Heart right ventricle (tissue), 16 donors: ENCODE measurements around the gene PTBP2. TPM values are rescaled to one million over a fixed set of nuclear protein-coding genes. Genes with fewer than 3 reads are reported as not detected.

Experiments
- ATAC-seq, 8 donors: fragments of 200-7000 bp; cut with Tn5 transposase; one replicate each; pipeline ENCODE4 v1.9.1; 2020; ENCODE audit warnings: mild to moderate bottlenecking in 8 of 8, moderate library complexity in 8 of 8, moderate number of reproducible peaks in 1 of 8
- DNase-seq, 2 donors: peaks; one replicate each; pipeline ENCODE4 v3.0.0-alpha.2; 2020
- H3K27ac ChIP-seq, 10 donors: fragments of 200-600 bp; sonication (generic) in 2 of 10; one replicate each; pipeline versions ENCODE4 v1.5.0 to v1.8.0; 2020 to 2022; ENCODE audit warnings: mild to moderate bottlenecking in 3 of 10
- H3K27me3 ChIP-seq, 7 donors: fragments of 200-600 bp; one replicate each; pipeline ENCODE4 v1.8.0; 2021 to 2022; ENCODE audit warnings: mild to moderate bottlenecking in 2 of 7
- H3K36me3 ChIP-seq, 9 donors: fragments of 200-600 bp; sonication (generic) in 1 of 9; one replicate each; pipeline versions ENCODE4 v1.5.0 to v1.8.0; 2020 to 2022; ENCODE audit warnings: mild to moderate bottlenecking in 2 of 9
- H3K4me1 ChIP-seq, 9 donors: fragments of 200-600 bp; sonication (generic) in 1 of 9; one replicate each; pipeline versions ENCODE4 v1.5.0 to v1.8.0; 2020 to 2022; ENCODE audit warnings: mild to moderate bottlenecking in 4 of 9
- H3K4me3 ChIP-seq, 10 donors: fragments of 200-600 bp; sonication (generic) in 2 of 10; one replicate each; pipeline versions ENCODE4 v1.5.0 to v1.8.0; 2020 to 2022; ENCODE audit warnings: mild to moderate bottlenecking in 7 of 10, moderate library complexity in 2 of 10
- H3K9me3 ChIP-seq, 11 donors: fragments of 200-600 bp in 10 of 11; sonication (generic) in 2 of 11; one replicate each; pipeline versions ENCODE4 v1.5.0 to v1.8.0; 2013 to 2022; ENCODE audit warnings: mild to moderate bottlenecking in 2 of 11, control low read depth in 1 of 11, moderate library complexity in 1 of 11
- CTCF ChIP-seq, 9 donors: fragments of 200-600 bp; sonication (generic) in 2 of 9; IDR thresholded peaks; one replicate each; pipeline versions ENCODE4 v1.5.0 to v1.8.0; 2021 to 2022; ENCODE audit warnings: antibody characterized with exemption in 9 of 9, mild to moderate bottlenecking in 5 of 9, moderate library complexity in 1 of 9
- WGBS, 2 donors: extraction: QIAGEN DNeasy Blood & Tissue Kit; methylation state at CpG; one replicate each; pipeline ENCODE4 v1.1.7; 2013; ENCODE audit warnings: inconsistent platforms in 1 of 2; 5-methylcytosine and 5-hydroxymethylcytosine counted together
- intact Hi-C, 10 donors: fragments of 100-400 bp; cut with DNase I; formaldehyde crosslinking; loops; one replicate each; pipeline versions ENCODE4 v1.11.1 to v1.14.2; 2022
- polyA plus RNA-seq, 2 donors: library from polyadenylated mRNA; stranded (reverse); fragments of 200-250 nt; gene quantifications; one replicate each; pipeline ENCODE4 v1.2.3, GENCODE V29; 2013
- total RNA-seq, 10 donors: library from RNA; stranded (reverse); fragmentation: NEBNext Ultra II Directional in 3 of 10; extraction: Animal tissue kit (Norgen Biotek cat#: 25700) in 3 of 10; gene quantifications; one replicate each; pipeline versions ENCODE4 v1.2.1 to v1.2.4, GENCODE V29; 2021 to 2023
- donor health status: Arrhythmogenic right ventricular cardiomyopathy.
- donor health status: ischemic (EF 13 %, LVEDD 7.1; RV severe dilation, severe dysfunction).
- donor health status: healthy with polysubstance abuse.
- donor health status: DM: no; HTN: yes; CAD: no.
- donor health status: DM: no; HTN: no; CAD: no.
- donor health status: ischemic (EF 25% LVEDD 6.9; RV normal size, moderate dysfunction).
- donor health status: ischemic (EF 25% LVEDD 5.7; RV mildly dilated, moderate dysfunction).
- donor health status: healthy.
- donor health status: DM: yes; HTN: yes; CAD: no.
- donor health status: Ischemic cardiomyopathy.
- donor health status: ischemic (EF 35%, LVEDD 5.7; RV mildly dilated, moderate dysfunction).
- donor health status: nonischemic (EF 11% LVEDD 7.7; RV severe dilation, severe dysfunction).
- donor health status: DM: yes; HTN: yes; CAD: no.
- donor health status: PGD.
- donor health status: ischemic (EF 29% LVEDD 5.4; RV normal size, mild dysfunction).
- donor health status: nonischemic (EF 23%, LVEDD 6.1; RV moderate dilation, normal function).

PTBP2 gene
- total and polyA plus RNA-seq, 12 donors = 4.9 to 29.3 (median 12.5) TPM

- H3K4me1 ChIP-seq = peaks cover 0 to 5% (median 0%) of the 10 kb centered on the region in 9 donors
- ATAC-seq (peak in 3 of 8 donors; percentile 26 to 64 (median 52)), DNase-seq (no peak)
- H3K36me3 ChIP-seq = no peaks in the 10 kb centered on the region
- peaks cover 0 to 25% (median 7%) of the 10 kb centered on the region in 11 donors for H3K9me3 ChIP-seq
- no peak overlapping the region for H3K27ac ChIP-seq
- intact Hi-C loops = no loop called here
- no peaks in the 10 kb centered on the region for H3K27me3 ChIP-seq
- 74 to 76% methylated on average over 5 of the region's 5 CpGs for WGBS, 2 donors
- no peak for TF ChIP-seq CTCF (IDR thresholded peaks at IDR 0.05)
- no peak overlapping the region for H3K4me3 ChIP-seq
These were observed 141.9 kb downstream of the PTBP2 start for GRCh38 chr1:96863449-96863848.
